Ishikawa (cell line): ENCODE measurements around the gene EHMT2.
A peak's percentile ranks its signal among the peaks of the same experiment; 100 is the strongest.

Source experiments
- CEBPB ChIP-seq: IDR thresholded peaks from 2 replicates; pipeline ENCODE4 v1.6.1; 2012
- EP300 ChIP-seq: IDR thresholded peaks from 2 replicates; pipeline ENCODE4 v1.6.1; 2012; ENCODE audit warnings: borderline replicate concordance
- MAX ChIP-seq: IDR thresholded peaks from 2 replicates; pipeline ENCODE4 v1.6.1; 2012
- RAD21 ChIP-seq: IDR thresholded peaks from 2 replicates; pipeline ENCODE4 v1.6.1; 2012; ENCODE audit warnings: low read depth
- REST ChIP-seq: IDR thresholded peaks from 2 replicates; pipeline ENCODE4 v1.6.1; 2012; ENCODE audit warnings: low read depth, mild to moderate bottlenecking
- TEAD4 ChIP-seq: IDR thresholded peaks from 2 replicates; pipeline ENCODE4 v1.6.1; 2012

- no peak for TF ChIP-seq MAX
- TF ChIP-seq REST: no peak
- peak; percentile 90 for TF ChIP-seq CEBPB
- no peak for TF ChIP-seq EP300
- TF ChIP-seq TEAD4: no peak
- TF ChIP-seq RAD21: no peak
These were observed 9.8 kb upstream of the EHMT2 start for GRCh38 chr6:31907158-31907813.
